ENCODE data around the gene HMOX1.

The HMOX1 gene

GRCh38 chr22:35422145-35422544 is 41.2 kb downstream of the HMOX1 start:
- DNase-seq (ENCODE audit: low read depth, low spot score) = no peak
- H3K4me3 ChIP-seq (ENCODE audit: low read length) = no peak overlapping the region
- H3K27ac ChIP-seq (ENCODE audit: low read length) = no peak overlapping the region
- peaks cover 64% of the 10 kb centered on the region for H3K36me3 ChIP-seq (ENCODE audit: control insufficient read depth, insufficient read depth, low read length)
- H3K27me3 ChIP-seq (ENCODE audit: control insufficient read depth, insufficient read depth, low read length) = no peaks in the 10 kb centered on the region
- H3K4me1 ChIP-seq (ENCODE audit: control insufficient read depth, insufficient read depth, low read length) = no peaks in the 10 kb centered on the region
- WGBS (ENCODE audit: insufficient coverage, insufficient read length) = no CpG with 5 or more reads among the region's 4 CpGs
- H3K9me3 ChIP-seq (ENCODE audit: control insufficient read depth, insufficient read depth, low read length) = no peaks in the 10 kb centered on the region

- no peak overlapping the region for H3K27ac ChIP-seq (ENCODE audit: low read length)
- no peak overlapping the region for H3K4me3 ChIP-seq (ENCODE audit: low read length)
- no CpG with 5 or more reads among the region's 9 CpGs for WGBS (ENCODE audit: insufficient coverage, insufficient read length)
- H3K9me3 ChIP-seq (ENCODE audit: control insufficient read depth, insufficient read depth, low read length) = no peaks in the 10 kb centered on the region
- H3K36me3 ChIP-seq (ENCODE audit: control insufficient read depth, insufficient read depth, low read length) = peaks cover 56% of the 10 kb centered on the region
- no peak for DNase-seq (ENCODE audit: low read depth, low spot score)
- no peaks in the 10 kb centered on the region for H3K4me1 ChIP-seq (ENCODE audit: control insufficient read depth, insufficient read depth, low read length)
- H3K27me3 ChIP-seq (ENCODE audit: control insufficient read depth, insufficient read depth, low read length) = no peaks in the 10 kb centered on the region
Observed at GRCh38 chr22:35422936-35423335, 42.0 kb downstream of the HMOX1 start.

DNA sequence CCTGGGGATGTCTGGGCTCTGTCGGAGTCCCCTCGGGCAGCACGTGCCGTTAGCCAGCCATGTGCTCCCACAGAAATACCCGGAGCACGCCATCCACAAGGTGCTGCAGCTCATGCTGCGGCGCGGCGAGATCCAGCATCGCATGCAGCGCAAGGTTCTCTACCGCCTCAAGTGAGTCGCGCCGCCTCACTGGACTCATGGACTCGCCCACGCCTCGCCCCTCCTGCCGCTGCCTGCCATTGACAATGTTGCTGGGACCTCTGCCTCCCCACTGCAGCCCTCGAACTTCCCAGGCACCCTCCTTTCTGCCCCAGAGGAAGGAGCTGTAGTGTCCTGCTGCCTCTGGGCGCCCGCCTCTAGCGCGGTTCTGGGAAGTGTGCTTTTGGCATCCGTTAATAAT is 43.2 kb downstream of the HMOX1 start:
- Histone ChIP-seq H3K36me3 (ENCODE audit: control insufficient read depth, insufficient read depth, low read length) (peaks cover 50% of the 10 kb centered on the region), H3K4me3 (ENCODE audit: low read length) (no peak overlapping the region), H3K4me1 (ENCODE audit: control insufficient read depth, insufficient read depth, low read length) (no peaks in the 10 kb centered on the region), H3K9me3 (ENCODE audit: control insufficient read depth, insufficient read depth, low read length) (no peaks in the 10 kb centered on the region), H3K27me3 (ENCODE audit: control insufficient read depth, insufficient read depth, low read length) (no peaks in the 10 kb centered on the region), H3K27ac (ENCODE audit: low read length) (no peak overlapping the region)
- no peak for DNase-seq (ENCODE audit: low read depth, low spot score)
- no CpG with 5 or more reads among the region's 26 CpGs for WGBS (ENCODE audit: insufficient coverage, insufficient read length)

DNA sequence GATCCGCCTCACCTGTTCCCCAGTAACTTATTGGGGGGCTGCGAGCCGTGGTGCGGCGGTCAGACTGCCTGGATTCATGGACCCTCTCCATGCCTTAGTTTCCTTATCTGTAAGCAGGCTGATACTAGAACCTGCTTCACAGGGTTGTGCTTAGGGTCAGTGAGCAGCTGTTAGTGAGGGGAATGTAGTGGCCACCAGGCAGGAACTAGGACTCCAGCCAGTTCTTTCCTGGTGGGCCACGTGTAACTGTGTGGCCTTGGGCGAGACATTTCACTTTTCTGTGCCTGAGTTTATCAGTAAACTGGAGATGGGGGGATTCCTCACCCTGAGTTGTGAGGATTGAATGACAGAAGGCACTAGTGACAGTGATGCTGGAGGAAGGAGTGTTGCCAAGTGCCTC is 43.9 kb downstream of the HMOX1 start:
- Histone ChIP-seq H3K36me3 (ENCODE audit: control insufficient read depth, insufficient read depth, low read length) (peaks cover 43% of the 10 kb centered on the region), H3K27ac (ENCODE audit: low read length) (no peak overlapping the region)
- no CpG with 5 or more reads among the region's 7 CpGs for WGBS (ENCODE audit: insufficient coverage, insufficient read length)

DNA sequence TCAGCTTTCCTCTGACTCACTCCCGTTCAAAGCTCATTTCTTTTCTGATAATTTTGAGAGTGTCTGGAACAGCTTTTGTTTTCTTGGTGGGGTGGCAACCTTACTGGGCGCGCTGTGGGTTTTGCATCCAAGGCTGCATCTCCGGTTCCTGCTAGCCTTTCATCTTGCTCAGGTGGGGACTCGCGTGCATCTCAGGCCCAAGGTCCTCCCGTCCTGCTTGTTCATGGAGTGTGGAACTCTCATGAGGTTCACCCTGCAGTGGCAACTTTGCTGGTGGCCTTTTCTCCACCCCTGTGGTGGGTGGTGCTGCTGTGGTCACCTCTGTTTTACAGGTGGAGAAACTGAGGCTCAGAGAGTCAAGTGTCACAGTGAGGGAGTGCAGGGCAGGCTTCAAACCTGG is 44.6 kb downstream of the HMOX1 start:
- WGBS (ENCODE audit: insufficient coverage, insufficient read length) = no CpG with 5 or more reads among the region's 7 CpGs
- no peaks in the 10 kb centered on the region for H3K9me3 ChIP-seq (ENCODE audit: control insufficient read depth, insufficient read depth, low read length)
- H3K27ac ChIP-seq (ENCODE audit: low read length) = no peak overlapping the region
- no peak overlapping the region for H3K4me3 ChIP-seq (ENCODE audit: low read length)
- DNase-seq (ENCODE audit: low read depth, low spot score) = no peak
- peaks cover 40% of the 10 kb centered on the region for H3K36me3 ChIP-seq (ENCODE audit: control insufficient read depth, insufficient read depth, low read length)
- H3K27me3 ChIP-seq (ENCODE audit: control insufficient read depth, insufficient read depth, low read length) = no peaks in the 10 kb centered on the region
- H3K4me1 ChIP-seq (ENCODE audit: control insufficient read depth, insufficient read depth, low read length) = no peaks in the 10 kb centered on the region

More for the DNA sequence above, 43.9 kb downstream of the HMOX1 start:
- DNase-seq (ENCODE audit: low read depth, low spot score) = no peak
- Histone ChIP-seq H3K4me1 (ENCODE audit: control insufficient read depth, insufficient read depth, low read length) (no peaks in the 10 kb centered on the region), H3K27me3 (ENCODE audit: control insufficient read depth, insufficient read depth, low read length) (no peaks in the 10 kb centered on the region), H3K9me3 (ENCODE audit: control insufficient read depth, insufficient read depth, low read length) (no peaks in the 10 kb centered on the region), H3K4me3 (ENCODE audit: low read length) (no peak overlapping the region)

DNA sequence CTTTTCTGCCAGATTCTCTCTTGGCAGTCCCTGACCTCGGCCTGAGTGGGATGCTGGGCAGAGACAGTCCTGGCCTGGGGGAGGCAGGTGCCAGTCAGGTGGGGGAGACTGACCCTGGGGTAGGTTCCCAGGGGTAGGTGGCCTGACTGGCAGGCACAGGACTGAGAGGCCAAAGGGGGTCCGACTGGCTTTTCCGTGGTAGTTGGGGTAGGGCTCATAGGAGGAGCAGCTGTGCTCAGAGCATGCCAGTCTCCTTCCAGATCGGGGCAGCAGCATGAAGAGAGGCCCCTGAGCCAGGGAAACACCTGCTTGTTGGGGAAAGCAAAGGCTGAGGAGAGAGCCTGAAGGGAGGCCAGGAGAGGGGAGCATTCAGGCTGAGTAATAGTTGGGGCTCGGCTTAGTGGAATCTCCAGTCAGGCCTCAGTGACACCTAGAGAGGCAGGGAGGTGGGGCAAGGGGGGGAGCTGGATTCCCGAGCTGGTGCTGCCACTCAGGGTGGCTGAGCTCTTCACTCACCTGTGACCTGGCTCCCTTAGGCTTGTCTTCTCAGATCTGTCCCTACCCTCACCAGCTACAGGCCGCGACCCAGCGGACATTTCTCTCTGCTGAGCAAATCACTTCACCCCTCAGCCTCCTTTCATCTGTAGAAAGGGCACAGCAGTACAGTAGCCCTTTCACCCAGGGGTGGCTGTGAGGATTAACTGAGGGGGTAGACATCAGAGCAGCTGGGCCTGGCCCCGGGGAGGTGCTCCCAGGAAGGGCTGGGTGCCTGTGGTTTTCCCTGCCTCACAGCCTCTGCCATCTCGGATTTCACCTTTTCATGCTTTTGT is 45.3 kb downstream of the HMOX1 start:
- H3K27ac ChIP-seq (ENCODE audit: low read length) = no peak overlapping the region
- H3K9me3 ChIP-seq (ENCODE audit: control insufficient read depth, insufficient read depth, low read length) = no peaks in the 10 kb centered on the region
- DNase-seq (ENCODE audit: low read depth, low spot score) = no peak
- no peaks in the 10 kb centered on the region for H3K27me3 ChIP-seq (ENCODE audit: control insufficient read depth, insufficient read depth, low read length)
- H3K36me3 ChIP-seq (ENCODE audit: control insufficient read depth, insufficient read depth, low read length) = peaks cover 39% of the 10 kb centered on the region
- WGBS (ENCODE audit: insufficient coverage, insufficient read length) = no CpG with 5 or more reads among the region's 11 CpGs
- H3K4me1 ChIP-seq (ENCODE audit: control insufficient read depth, insufficient read depth, low read length) = peaks cover 2% of the 10 kb centered on the region; the same call in 1 of the 2 replicates
- H3K4me3 ChIP-seq (ENCODE audit: low read length) = no peak overlapping the region

DNA sequence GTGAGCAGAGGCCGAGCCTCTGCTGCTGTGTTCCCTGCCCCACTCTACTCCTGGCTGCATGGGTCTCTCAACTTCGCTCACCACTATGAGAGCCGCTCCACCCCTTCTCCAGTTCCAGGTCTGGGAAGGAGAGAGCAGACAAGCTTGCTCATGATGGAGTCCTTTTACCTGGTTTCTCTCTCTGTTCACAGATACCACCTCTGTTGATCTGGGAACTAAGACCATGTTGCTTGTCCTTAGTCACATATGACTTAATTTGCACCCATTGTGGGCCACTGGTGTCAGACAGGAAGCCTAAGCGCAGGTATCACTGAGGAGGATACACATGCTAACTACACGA is 45.9 kb downstream of the HMOX1 start:
- H3K27me3 ChIP-seq (ENCODE audit: control insufficient read depth, insufficient read depth, low read length) = no peaks in the 10 kb centered on the region
- no peak for DNase-seq (ENCODE audit: low read depth, low spot score)
- H3K4me3 ChIP-seq (ENCODE audit: low read length) = no peak overlapping the region
- peaks cover 2% of the 10 kb centered on the region; the same call in 1 of the 2 replicates for H3K4me1 ChIP-seq (ENCODE audit: control insufficient read depth, insufficient read depth, low read length)
- no peaks in the 10 kb centered on the region for H3K9me3 ChIP-seq (ENCODE audit: control insufficient read depth, insufficient read depth, low read length)
- WGBS (ENCODE audit: insufficient coverage, insufficient read length) = no CpG with 5 or more reads among the region's 5 CpGs
- H3K36me3 ChIP-seq (ENCODE audit: control insufficient read depth, insufficient read depth, low read length) = peaks cover 33% of the 10 kb centered on the region
- no peak overlapping the region for H3K27ac ChIP-seq (ENCODE audit: low read length)

GRCh38 chr22:35430897-35431322 is 50.0 kb downstream of the HMOX1 start:
- Histone ChIP-seq H3K9me3 (ENCODE audit: control insufficient read depth, insufficient read depth, low read length) (no peaks in the 10 kb centered on the region), H3K4me1 (ENCODE audit: control insufficient read depth, insufficient read depth, low read length) (peaks cover 2% of the 10 kb centered on the region), H3K27ac (ENCODE audit: low read length) (no peak overlapping the region), H3K27me3 (ENCODE audit: control insufficient read depth, insufficient read depth, low read length) (no peaks in the 10 kb centered on the region), H3K36me3 (ENCODE audit: control insufficient read depth, insufficient read depth, low read length) (peaks cover 15% of the 10 kb centered on the region), H3K4me3 (ENCODE audit: low read length) (no peak overlapping the region)
- peak; percentile 48 for DNase-seq (ENCODE audit: low read depth, low spot score)
- no CpG with 5 or more reads among the region's 14 CpGs for WGBS (ENCODE audit: insufficient coverage, insufficient read length)

DNA sequence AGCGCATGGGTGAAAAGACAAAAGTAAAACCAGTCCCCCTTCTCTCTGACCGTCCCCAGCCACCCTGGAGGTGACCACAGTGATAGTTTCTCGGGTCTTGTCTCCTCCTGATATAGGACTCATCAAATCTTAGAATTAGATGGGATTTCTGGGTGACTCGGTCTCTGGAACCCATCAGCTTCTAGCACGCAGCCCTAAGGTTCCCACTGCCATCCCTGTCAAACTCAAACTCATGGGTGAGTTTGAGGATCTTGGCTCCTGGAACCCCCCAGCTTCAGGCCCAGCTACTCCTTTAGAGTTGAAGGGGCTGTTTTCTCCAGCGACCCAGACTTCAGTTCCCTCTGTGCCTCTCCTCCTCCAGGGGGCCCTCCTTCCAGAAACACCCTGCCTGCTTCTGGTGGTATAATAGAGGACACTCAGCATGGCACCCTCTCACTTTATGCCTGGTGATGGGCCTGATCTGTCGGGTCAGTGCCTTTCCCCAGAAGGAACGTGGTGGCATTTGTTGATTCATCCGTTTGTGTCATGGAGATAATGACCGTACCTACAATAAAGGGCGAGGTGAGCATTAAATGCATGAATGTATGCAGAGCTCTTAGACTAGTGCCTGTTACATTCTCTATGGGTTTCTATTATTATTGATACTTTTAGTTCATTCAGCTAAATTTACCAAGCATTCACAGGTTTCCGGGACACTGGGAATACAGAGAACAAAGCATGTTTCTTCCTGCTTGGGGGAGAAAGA is 50.8 kb downstream of the HMOX1 start:
- Histone ChIP-seq H3K4me1 (ENCODE audit: control insufficient read depth, insufficient read depth, low read length) (peaks cover 2% of the 10 kb centered on the region), H3K9me3 (ENCODE audit: control insufficient read depth, insufficient read depth, low read length) (no peaks in the 10 kb centered on the region), H3K4me3 (ENCODE audit: low read length) (no peak overlapping the region), H3K27ac (ENCODE audit: low read length) (no peak overlapping the region), H3K27me3 (ENCODE audit: control insufficient read depth, insufficient read depth, low read length) (no peaks in the 10 kb centered on the region), H3K36me3 (ENCODE audit: control insufficient read depth, insufficient read depth, low read length) (peaks cover 15% of the 10 kb centered on the region)
- DNase-seq (ENCODE audit: low read depth, low spot score) = no peak
- no CpG with 5 or more reads among the region's 12 CpGs for WGBS (ENCODE audit: insufficient coverage, insufficient read length)

DNA sequence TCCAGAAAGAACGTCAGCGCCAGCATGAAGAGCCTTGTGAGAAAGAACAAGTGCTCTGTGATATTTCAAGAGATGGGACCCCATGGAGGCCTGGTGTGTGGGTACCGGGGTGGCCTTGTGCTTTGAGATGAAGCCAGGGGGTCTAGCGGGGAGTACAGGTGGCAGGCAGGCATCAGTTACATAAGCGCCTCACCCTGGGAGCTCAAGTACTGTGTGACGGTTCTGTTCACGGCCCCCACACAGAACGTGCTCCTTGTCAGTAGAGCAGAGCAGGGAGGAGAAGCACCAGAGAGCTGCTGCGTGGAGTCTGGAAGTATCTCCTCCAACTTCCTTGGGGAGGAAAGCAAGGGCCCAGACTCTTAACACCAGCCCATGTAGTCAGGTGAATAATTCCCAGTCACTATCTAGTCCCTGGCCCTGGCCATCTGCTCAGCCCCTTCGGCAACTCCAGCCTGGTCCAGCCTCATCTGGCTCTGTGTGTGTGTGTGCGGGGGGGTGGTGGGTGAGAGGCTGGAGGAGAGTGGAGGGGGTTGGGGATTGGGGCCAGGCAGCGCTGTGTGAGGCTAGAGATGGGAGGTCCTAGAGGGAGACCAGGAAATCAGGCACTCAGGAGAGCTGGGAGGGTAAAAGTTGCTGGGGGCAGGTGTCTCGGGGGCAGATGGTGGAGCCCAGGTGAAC is 51.5 kb downstream of the HMOX1 start:
- Histone ChIP-seq H3K27ac (ENCODE audit: low read length) (no peak overlapping the region), H3K4me3 (ENCODE audit: low read length) (no peak overlapping the region), H3K36me3 (ENCODE audit: control insufficient read depth, insufficient read depth, low read length) (peaks cover 13% of the 10 kb centered on the region), H3K9me3 (ENCODE audit: control insufficient read depth, insufficient read depth, low read length) (no peaks in the 10 kb centered on the region), H3K27me3 (ENCODE audit: control insufficient read depth, insufficient read depth, low read length) (no peaks in the 10 kb centered on the region), H3K4me1 (ENCODE audit: control insufficient read depth, insufficient read depth, low read length) (peaks cover 2% of the 10 kb centered on the region)
- DNase-seq (ENCODE audit: low read depth, low spot score) = no peak
- no CpG with 5 or more reads among the region's 13 CpGs for WGBS (ENCODE audit: insufficient coverage, insufficient read length)

Measured in iPS DF 6.9 (cell line).